Transverse colon (tissue), 4 donors: ENCODE data around the gene HTT.

Experiments used
- CTCF ChIP-seq, 5 experiments: fragments of 200-600 bp in 3 of 5; fragments of 450-650 bp in 2 of 5; sonication (generic) in 3 of 5; IDR thresholded peaks; 1 replicate in 2 of 5; 2 replicates in 3 of 5; pipeline ENCODE4 v1.5.1; 2016 to 2017; ENCODE audit warnings: antibody characterized with exemption in 5 of 5, inconsistent platforms in 3 of 5, mild to moderate bottlenecking in 2 of 5, moderate library complexity in 1 of 5
- POLR2A ChIP-seq: fragments of 450-650 bp; IDR thresholded peaks from one replicate; pipeline ENCODE4 v1.6.1; 2016; ENCODE audit warnings: antibody characterized with exemption, mild to moderate bottlenecking, moderate library complexity
- POLR2AphosphoS5 ChIP-seq, 3 donors: sonication (generic); formaldehyde crosslinking; IDR thresholded peaks; one replicate each; pipeline ENCODE4 v1.6.1; 2016; ENCODE audit warnings: antibody characterized with exemption in 3 of 3

- TF ChIP-seq POLR2A (no peak), POLR2AphosphoS5 (IDR thresholded peaks at IDR 0.05) (no peak), CTCF (IDR thresholded peaks at IDR 0.05) (no peak)
These were observed 162.8 kb downstream of the HTT start for GRCh38 chr4:3237266-3237665.
